GM21423 (cell line): Measurements from ENCODE around the gene RASL11B.
A peak's percentile ranks its signal among the peaks of the same experiment; 100 is the strongest.

Experiments
- ATAC-seq: cut with Tn5 transposase; IDR thresholded peaks from one replicate; pipeline ENCODE4 v1.9.1; 2021; ENCODE audit warnings: mild to moderate bottlenecking, moderate library complexity; ENCODE audit not compliant: unreplicated experiment

Gene RASL11B

GRCh38 chr4:52842792-52843191, 19.3 kb upstream of the RASL11B start:
- ATAC-seq, result no peak

GRCh38 chr4:52843351-52843750, 18.8 kb upstream of the RASL11B start:
- ATAC-seq, result no peak

- ATAC-seq, result peak; percentile 55
These were observed 18.2 kb upstream of the RASL11B start for GRCh38 chr4:52843958-52844357.

- no peak for ATAC-seq
These were observed 17.5 kb upstream of the RASL11B start for GRCh38 chr4:52844596-52844995.

GRCh38 chr4:52846502-52846901, 15.6 kb upstream of the RASL11B start:
- ATAC-seq, result no peak

GRCh38 chr4:52848254-52848653, 13.9 kb upstream of the RASL11B start:
- no peak for ATAC-seq

GRCh38 chr4:52850406-52851124, 11.6 kb upstream of the RASL11B start:
- no peak for ATAC-seq

GRCh38 chr4:52852041-52852440, 10.1 kb upstream of the RASL11B start:
- no peak for ATAC-seq

- no peak for ATAC-seq
These were observed 9.4 kb upstream of the RASL11B start for GRCh38 chr4:52852711-52853110.

GRCh38 chr4:52853351-52853750, 8.8 kb upstream of the RASL11B start:
- no peak for ATAC-seq

GRCh38 chr4:52856801-52857200, 5.3 kb upstream of the RASL11B start:
- no peak for ATAC-seq

- no peak for ATAC-seq
These were observed 1.8 kb upstream of the RASL11B start for GRCh38 chr4:52860361-52860760.

- no peak for ATAC-seq
These were observed 820 bp upstream of the RASL11B start for GRCh38 chr4:52861171-52861823.

- ATAC-seq, result no peak
These were observed 583 bp downstream of the RASL11B start for GRCh38 chr4:52862639-52863161.

GRCh38 chr4:52863324-52863723, 1.2 kb downstream of the RASL11B start:
- ATAC-seq, result no peak

GRCh38 chr4:52864793-52865192, 2.7 kb downstream of the RASL11B start:
- no peak for ATAC-seq

GRCh38 chr4:52865300-52865699, 3.2 kb downstream of the RASL11B start:
- no peak for ATAC-seq

- ATAC-seq, result no peak
These were observed 4.6 kb downstream of the RASL11B start for GRCh38 chr4:52866734-52867133.

- ATAC-seq, result no peak
These were observed 5.0 kb downstream of the RASL11B start for GRCh38 chr4:52867163-52867562.

GRCh38 chr4:52868133-52868532, 6.0 kb downstream of the RASL11B start:
- no peak for ATAC-seq

- ATAC-seq, result no peak
These were observed 7.1 kb downstream of the RASL11B start for GRCh38 chr4:52869196-52869595.

- no peak for ATAC-seq
These were observed 7.5 kb downstream of the RASL11B start for GRCh38 chr4:52869656-52870055.
